ENCODE results near the gene NLRC5. TPM values are rescaled to one million over a fixed set of nuclear protein-coding genes. Genes with fewer than 3 reads are reported as not detected.

The NLRC5 gene
- total and polyA plus RNA-seq, 10 donors: 52.0 to 401 (median 219) TPM

DNA sequence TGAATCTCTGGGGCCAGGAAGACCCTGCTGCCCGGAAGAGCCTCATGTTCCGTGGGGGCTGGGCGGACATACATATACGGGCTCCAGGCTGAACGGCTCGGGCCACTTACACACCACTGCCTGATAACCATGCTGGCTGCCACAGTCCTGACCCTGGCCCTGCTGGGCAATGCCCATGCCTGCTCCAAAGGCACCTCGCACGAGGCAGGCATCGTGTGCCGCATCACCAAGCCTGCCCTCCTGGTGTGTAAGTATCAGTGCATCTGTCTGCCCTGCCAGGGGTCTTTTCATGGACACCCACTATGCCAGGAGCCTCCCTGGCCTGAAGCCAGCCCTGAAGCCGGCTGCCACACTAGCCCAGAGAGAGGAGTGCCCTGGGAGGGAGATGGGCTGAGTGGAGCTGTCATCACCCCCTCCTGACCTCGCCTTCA, 27.5 kb upstream of the NLRC5 start, which contains the start of gene CETP:
Gene CETP, plus strand, starts transcription at position 100 of the 431 bp plus-strand sequence. Its CDS starts 30 bp downstream, at position 130.
- no peak within 1 kb of the TSS for H3K4me3 ChIP-seq
- H3K36me3 ChIP-seq: no peaks in the 10 kb centered on the region
- H3K4me1 ChIP-seq: peaks cover 25 to 70% (median 56%) of the 10 kb centered on the region in 6 donors
- peak; percentile 74 for DNase-seq
- TF ChIP-seq POLR2AphosphoS5 (IDR thresholded peaks at IDR 0.05) (peak in 2 of 3 donors; percentile 49), POLR2A (IDR thresholded peaks at IDR 0.05) (no peak)
- H3K9me3 ChIP-seq: no peaks in the 10 kb centered on the region
- peak within 1 kb of the TSS; percentile 26 to 75 (median 56) for H3K27ac ChIP-seq
- intact Hi-C loops (cut with DNase I; ENCODE audit: low total_unique reads): loop anchor here (10.0 kb wide), 2 partner anchors 83 to 213 kb away; no protein-coding TSS in a partner anchor
- no peaks in the 10 kb centered on the region for H3K27me3 ChIP-seq (replicated peaks in 1 of 7)
- WGBS, 5 donors: 43 to 69% (median 57%) methylated on average over 7 to 12 of the region's 12 CpGs

- Histone ChIP-seq H3K27ac (peak overlapping the region; percentile 39 to 77 (median 54)), H3K36me3 (no peaks in the 10 kb centered on the region), H3K4me3 (peak overlapping the region in 1 of 8 donors; percentile 7), H3K9me3 (no peaks in the 10 kb centered on the region), H3K27me3 (replicated peaks in 1 of 7) (no peaks in the 10 kb centered on the region), H3K4me1 (peaks cover 25 to 82% (median 59%) of the 10 kb centered on the region in 6 donors)
- peak; percentile 99 for DNase-seq
- TF ChIP-seq, protein P1, sequence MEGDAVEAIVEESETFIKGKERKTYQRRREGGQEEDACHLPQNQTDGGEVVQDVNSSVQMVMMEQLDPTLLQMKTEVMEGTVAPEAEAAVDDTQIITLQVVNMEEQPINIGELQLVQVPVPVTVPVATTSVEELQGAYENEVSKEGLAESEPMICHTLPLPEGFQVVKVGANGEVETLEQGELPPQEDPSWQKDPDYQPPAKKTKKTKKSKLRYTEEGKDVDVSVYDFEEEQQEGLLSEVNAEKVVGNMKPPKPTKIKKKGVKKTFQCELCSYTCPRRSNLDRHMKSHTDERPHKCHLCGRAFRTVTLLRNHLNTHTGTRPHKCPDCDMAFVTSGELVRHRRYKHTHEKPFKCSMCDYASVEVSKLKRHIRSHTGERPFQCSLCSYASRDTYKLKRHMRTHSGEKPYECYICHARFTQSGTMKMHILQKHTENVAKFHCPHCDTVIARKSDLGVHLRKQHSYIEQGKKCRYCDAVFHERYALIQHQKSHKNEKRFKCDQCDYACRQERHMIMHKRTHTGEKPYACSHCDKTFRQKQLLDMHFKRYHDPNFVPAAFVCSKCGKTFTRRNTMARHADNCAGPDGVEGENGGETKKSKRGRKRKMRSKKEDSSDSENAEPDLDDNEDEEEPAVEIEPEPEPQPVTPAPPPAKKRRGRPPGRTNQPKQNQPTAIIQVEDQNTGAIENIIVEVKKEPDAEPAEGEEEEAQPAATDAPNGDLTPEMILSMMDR (IDR thresholded peaks at IDR 0.05 in 8 of 11, conservative IDR thresholded peaks at IDR 0.05 in 3 of 11): peak; percentile 95 to 99 (median 98)
- peak; percentile 84 to 88 (median 85) for TF ChIP-seq POLR2AphosphoS5 (IDR thresholded peaks at IDR 0.05)
- no peak for TF ChIP-seq POLR2A (IDR thresholded peaks at IDR 0.05)
- intact Hi-C loops (cut with DNase I; ENCODE audit: low total_unique reads): loop anchor here (10.0 kb wide), 2 partner anchors 80 to 210 kb away; no protein-coding TSS in a partner anchor
- WGBS, 5 donors: 33 to 41% (median 38%) methylated on average over 29 to 30 of the region's 30 CpGs
Observed at GRCh38 chr16:56964243-56965148, 24.9 kb upstream of the NLRC5 start.

- no peak overlapping the region for H3K4me3 ChIP-seq
- no peaks in the 10 kb centered on the region for H3K36me3 ChIP-seq
- peaks cover 25 to 82% (median 61%) of the 10 kb centered on the region in 6 donors for H3K4me1 ChIP-seq
- no peaks in the 10 kb centered on the region for H3K9me3 ChIP-seq
- no peak for DNase-seq
- TF ChIP-seq POLR2A (IDR thresholded peaks at IDR 0.05): no peak
- TF ChIP-seq, protein P1 (IDR thresholded peaks at IDR 0.05 in 8 of 11, conservative IDR thresholded peaks at IDR 0.05 in 3 of 11): no peak
- TF ChIP-seq POLR2AphosphoS5 (IDR thresholded peaks at IDR 0.05): no peak
- intact Hi-C loops (cut with DNase I; ENCODE audit: low total_unique reads): loop anchor here (10.0 kb wide), 2 partner anchors 79 to 209 kb away; no protein-coding TSS in a partner anchor
- peak overlapping the region in 7 of 8 donors; percentile 51 to 77 (median 56) for H3K27ac ChIP-seq
- no peaks in the 10 kb centered on the region for H3K27me3 ChIP-seq (replicated peaks in 1 of 7)
- 61 to 76% (median 70%) methylated on average over 12 of the region's 12 CpGs for WGBS, 5 donors
Observed at GRCh38 chr16:56965149-56966092, 23.9 kb upstream of the NLRC5 start.

DNA sequence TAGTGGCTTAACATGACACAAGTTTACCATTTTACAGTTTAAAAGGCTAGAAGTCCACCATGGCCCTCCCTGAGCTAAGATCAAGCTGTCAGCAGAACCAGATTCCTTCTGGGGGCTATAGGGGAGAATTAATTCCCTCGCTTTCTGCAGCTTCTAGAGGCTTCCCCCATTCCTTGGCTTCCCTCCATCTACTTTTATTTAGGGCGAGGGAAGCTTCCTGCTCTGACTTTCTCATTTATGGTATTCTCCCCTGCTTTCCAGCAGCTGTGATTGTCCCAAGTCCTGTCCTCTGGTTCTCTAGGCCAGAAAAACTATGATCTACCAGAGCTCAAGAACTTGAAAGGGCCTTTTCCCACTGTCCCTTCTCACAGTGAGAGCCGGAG, 23.3 kb upstream of the NLRC5 start:
- peak overlapping the region in 7 of 8 donors; percentile 41 to 77 (median 56) for H3K27ac ChIP-seq

More for the DNA sequence above, 23.3 kb upstream of the NLRC5 start:
- 59 to 84% (median 69%) methylated on average over 3 of the region's 3 CpGs for WGBS, 5 donors
- no peaks in the 10 kb centered on the region for H3K27me3 ChIP-seq (replicated peaks in 1 of 7)
- H3K4me3 ChIP-seq: no peak overlapping the region
- DNase-seq: no peak
- intact Hi-C loops (cut with DNase I; ENCODE audit: low total_unique reads): loop anchor here (10.0 kb wide), 2 partner anchors 79 to 209 kb away; no protein-coding TSS in a partner anchor
- H3K36me3 ChIP-seq: peaks cover 0 to 2% (median 0%) of the 10 kb centered on the region in 6 donors
- TF ChIP-seq, protein P1 (IDR thresholded peaks at IDR 0.05 in 8 of 11, conservative IDR thresholded peaks at IDR 0.05 in 3 of 11): no peak
- TF ChIP-seq POLR2AphosphoS5 (IDR thresholded peaks at IDR 0.05) (no peak), POLR2A (IDR thresholded peaks at IDR 0.05) (no peak)
- H3K4me1 ChIP-seq: peaks cover 25 to 82% (median 60%) of the 10 kb centered on the region in 6 donors
- H3K9me3 ChIP-seq: no peaks in the 10 kb centered on the region

Data from spleen (tissue), 11 donors.